Raji (cell line): Measurements from ENCODE around the gene C1GALT1C1L.

Source experiments
- POLR2A ChIP-seq: IDR thresholded peaks from 2 replicates; pipeline ENCODE4 v1.6.1; 2011; ENCODE audit warnings: low read depth, low read length, control low read depth; ENCODE audit not compliant: insufficient read depth

C1GALT1C1L gene

DNA sequence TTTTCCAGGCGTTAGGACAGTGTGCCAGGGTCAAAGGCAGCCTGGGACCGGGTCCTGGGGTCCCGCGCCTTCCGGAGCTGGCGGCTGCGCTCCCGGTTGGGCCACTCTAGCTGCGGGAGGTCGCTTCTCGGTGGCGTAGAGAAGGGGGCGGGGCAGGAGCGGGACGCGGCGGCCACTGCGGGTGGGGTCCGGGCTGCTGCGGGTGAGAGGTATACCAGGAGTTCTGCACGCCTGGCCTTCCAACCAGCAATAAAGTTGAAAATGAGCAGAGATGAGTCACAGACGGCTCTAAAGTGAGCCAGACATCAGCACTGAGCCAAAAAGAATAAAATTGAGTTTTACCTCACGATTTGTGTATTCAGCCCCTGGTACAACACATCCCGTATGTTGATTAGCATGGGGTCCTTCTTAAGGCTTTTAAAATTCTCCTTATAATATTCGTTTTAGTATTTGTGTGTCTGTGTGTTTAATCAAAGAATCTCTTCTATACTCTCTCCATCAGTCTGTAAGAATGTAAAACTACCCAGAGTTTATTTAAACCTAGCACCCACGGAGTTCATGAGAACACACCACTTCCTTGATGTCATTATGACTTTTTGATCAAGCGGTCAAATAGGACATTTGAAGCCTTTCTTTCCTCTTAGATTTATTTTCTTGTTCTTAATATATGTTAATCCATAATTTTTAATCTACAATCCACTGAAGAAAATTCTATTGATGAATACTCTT, at the start of gene C1GALT1C1L:
Gene C1GALT1C1L (minus strand): TSS at position 108 of the 729 bp plus-strand sequence. CDS start 107 bp downstream, at position 1.
- TF ChIP-seq POLR2A = no peak

DNA sequence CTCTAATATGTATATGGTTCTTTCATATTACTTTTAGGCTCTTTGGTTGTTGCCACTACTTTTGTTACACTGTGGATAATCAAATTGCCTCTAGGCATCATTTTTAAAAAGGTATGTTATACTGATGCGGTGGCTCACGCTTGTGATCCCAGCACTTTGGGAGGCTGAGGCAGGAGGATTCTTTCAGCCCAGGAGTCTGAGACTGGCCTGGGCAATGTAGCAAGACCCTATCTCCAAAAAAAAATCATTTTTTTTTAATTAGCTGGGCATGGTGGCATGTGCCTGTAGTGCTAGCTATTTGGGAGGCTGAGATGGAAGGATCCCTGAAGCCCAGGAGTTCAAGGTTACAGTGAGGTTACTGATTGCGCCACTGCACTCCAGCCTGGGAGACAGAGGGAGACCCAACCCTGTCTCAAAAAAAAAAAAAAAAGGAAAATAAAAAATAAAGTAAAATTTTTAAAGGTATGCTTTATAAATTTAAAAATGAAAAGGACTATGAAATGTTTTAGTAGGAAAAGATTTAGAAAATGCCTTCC, 49.5 kb upstream of the C1GALT1C1L start:
- TF ChIP-seq POLR2A = no peak

DNA sequence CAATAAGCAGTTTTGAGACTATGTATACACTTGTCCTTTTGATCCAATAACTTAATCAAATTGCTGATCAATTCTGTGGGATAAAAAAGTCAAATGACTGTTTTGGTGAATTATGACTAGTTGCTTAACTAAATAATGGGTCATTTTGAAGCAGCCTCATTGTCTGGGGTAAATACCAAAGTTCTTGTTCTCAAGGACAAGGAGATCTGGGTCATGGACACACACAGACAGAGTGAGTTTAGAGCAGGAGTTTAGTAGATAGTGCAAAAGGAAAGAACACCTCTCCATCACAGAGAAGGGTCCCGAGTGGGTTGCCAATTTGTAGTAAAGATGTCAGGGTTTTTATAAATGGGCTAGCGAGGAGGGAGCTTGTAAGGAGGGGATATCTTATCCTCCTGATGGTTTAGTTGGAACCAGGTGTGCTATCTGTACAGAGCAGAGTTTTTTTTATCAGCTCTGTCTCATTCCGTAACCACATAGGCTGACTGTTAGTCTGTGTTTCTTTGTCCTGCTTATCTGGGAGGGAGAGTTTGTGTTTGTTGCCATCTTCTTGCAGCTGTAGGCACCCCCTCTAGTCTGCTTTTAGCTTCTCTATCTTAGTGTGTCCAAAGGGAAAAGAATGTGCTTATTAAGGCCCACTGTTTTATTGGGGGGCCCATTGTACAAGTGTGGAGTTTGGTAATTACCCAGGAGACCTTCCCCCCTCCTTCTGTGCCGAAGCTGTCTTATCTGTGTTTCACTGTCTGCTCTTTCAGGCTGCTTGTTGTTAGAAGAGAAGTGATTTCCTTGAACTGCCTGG, 48.7 kb upstream of the C1GALT1C1L start:
- no peak for TF ChIP-seq POLR2A

DNA sequence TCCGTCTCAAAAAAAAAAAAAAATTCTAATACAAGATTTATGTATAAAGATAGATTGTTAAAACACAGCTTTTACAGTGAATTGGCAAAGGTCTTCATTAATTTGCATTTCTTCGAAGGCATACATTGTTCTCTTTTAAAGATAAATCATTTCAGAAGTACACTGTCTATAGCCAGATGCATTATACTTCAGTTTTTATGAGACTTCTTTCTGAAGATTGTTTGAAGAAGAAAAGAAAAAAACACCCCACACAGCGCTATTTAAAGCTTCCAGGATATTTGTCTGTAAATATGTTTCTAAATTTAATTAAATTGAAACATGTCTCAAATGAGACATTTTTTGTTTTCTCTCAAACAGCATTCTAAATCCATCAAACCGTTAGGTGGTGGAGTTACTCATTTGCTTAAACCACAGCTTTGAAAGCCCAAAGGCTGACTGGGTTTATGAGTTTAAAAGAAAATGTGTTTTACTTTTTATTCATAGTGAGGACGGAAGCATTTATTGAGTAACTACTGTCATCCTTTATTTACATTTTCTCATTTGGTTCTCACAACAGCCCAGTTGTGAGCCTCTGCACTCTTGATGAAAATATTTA, 42.4 kb upstream of the C1GALT1C1L start:
- no peak for TF ChIP-seq POLR2A

DNA sequence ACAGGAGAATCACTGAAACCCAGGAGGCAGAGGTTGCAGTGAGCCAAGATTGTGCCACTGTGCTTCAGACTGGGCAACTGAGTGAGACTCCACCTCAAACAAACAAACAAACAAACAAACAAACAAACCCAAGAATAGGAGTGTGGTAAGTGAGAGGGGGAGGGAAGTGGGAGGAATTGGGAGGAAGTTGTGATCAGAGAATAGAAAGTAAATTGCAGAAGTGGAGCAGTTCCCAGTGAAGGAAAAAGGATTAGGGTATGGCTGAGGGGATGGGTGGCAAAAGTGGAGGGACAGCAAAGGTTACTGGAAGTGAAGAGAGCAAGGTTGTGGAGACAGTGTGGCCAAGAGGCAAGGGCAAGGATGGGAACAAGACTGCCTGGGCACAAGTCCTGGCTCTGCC, 41.1 kb upstream of the C1GALT1C1L start:
- TF ChIP-seq POLR2A = no peak

DNA sequence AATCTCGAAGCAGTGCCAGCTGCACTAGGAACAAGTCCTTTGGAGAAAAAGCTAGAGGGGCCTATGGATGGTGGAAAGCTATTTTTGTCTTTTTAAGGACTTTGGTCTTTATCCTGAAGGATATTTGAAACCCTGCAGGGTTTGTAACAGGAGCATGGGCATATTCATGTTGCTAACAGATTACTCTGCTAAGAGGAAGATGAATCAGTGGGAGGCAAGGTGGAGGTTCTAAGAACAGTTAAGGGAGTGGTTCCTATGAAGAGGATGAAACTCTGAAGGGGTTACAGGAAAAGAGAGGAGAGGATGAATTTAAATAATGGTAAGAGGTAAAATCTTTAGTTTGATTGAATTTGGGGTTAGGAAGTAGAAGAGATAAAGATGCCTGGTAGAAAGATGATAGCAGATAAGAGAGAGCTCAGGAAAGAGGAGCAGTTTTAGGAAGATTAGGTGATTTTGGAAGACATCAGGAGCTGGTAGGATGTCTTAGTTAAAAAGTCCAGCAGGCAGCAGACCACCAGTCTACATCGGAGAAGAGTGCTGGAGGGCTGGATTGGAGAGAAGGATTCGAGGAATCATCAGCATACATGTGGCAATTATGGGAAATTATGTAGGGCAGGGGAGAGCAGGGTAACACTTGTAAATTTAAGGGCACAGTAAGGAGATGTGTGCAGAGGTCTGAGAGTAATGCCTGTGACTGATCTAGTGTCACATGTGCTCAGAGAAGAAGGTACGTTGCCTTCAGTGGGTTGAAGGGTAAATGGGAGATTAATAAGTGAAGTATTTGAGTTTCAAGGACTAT, 39.3 kb upstream of the C1GALT1C1L start:
- TF ChIP-seq POLR2A = no peak

DNA sequence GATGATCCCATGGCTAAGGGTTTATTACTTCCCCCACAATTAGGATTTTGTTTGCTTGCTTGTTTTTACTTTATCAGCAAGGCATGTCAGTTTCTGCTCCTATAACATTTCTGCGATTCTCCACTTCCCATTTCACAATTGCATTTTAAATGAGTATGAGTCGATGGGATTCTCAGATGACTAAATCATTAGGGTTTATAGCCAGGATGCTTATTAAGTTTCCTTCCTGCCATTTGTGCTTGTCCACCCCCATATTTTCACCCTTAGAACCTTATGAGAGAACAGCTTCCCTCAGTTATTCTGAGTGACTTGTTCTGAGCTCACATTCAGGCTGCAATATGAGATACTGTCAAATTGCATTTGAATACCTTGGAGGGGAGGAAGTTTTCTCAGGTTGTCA, 37.9 kb upstream of the C1GALT1C1L start:
- no peak for TF ChIP-seq POLR2A

DNA sequence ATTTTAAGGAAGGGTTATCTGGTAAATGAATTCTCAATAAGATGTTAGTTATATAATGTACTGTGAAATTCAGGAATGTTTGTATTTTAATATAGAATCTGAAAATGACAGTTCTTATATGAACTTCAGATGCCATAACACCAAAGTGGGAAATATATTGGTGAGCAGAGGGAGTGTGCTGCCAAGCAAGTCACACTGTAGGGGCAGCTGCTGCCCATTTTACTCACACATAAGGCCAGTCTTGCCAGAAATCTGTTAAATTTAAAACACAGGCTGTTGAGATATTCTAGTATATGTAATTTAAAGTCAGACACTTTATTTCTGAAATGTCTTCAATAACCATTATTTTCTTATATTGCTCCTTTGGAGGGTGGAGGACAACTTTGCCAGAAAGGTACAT, 34.6 kb upstream of the C1GALT1C1L start:
- no peak for TF ChIP-seq POLR2A

DNA sequence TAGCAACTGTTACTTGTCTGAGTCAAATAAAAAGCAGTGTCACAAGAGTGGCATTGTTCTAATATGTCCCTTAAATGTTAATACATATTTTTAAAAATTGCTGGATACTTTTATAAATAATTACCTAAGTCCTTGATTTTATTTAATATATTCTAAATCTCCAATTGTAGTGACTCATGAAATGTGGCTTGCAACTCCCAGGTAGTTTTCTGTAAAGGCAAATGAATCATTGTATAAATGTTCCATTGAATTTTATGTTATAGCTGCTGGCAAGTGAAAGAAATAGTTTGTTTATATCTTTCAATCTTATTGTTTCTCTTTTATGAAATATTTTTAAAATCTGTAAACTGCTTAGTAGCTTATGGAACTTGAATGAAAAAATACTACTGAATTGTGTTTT, 32.7 kb upstream of the C1GALT1C1L start:
- TF ChIP-seq POLR2A = no peak

DNA sequence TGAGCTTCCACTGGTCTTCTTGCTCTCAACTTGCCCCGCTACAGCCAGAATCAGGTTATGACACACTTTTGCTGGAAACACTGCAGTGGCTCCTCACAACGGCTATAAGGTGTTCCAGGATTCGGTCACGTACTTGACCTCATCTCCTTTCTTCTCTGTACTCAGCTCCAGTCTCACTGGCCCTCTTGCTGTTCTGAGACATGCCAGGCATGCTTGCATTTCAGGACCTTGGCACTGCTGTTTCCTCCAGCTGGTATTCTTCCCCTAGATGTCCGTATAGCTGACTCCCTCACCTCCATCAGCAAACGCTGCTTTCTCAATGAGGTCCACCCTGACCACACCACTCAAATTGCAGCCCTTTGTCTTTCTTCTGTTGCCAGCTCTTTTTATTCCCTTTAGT, 31.9 kb upstream of the C1GALT1C1L start:
- no peak for TF ChIP-seq POLR2A

DNA sequence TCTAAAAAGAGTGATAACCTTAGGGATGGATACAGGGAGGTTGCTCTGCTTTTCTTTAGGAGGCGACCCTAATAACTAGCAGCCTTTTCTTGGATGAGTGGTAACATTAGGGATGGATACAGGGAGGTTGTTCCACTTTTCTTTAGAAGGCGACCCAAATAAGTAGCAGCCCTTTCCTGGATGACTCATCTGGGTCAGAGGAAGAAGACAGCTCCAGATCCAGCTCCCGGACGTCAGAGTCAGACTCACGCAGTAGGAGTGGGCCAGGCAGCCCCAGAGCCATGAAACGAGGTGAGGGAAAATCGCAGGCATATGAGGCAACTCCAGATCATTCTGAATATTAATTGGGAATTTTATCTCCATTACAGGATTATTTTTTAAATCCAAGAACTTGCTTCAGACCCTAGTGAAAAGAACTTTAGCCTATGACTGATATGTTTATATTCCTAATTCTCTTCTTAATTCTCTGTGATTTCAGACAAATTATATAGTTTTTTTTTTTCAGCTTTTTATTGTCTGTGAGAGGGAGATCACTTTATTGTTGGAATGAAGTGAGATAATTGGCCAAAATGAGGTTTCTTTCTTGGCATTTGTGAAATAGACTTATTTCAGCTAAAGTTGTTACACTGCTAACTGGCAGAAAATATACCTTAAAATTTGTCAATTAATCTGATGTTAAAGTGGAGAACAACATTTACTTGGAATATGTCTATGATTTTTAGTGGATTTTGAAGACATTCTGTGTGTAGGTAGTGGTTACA, 31.2 kb upstream of the C1GALT1C1L start:
- TF ChIP-seq POLR2A = no peak

DNA sequence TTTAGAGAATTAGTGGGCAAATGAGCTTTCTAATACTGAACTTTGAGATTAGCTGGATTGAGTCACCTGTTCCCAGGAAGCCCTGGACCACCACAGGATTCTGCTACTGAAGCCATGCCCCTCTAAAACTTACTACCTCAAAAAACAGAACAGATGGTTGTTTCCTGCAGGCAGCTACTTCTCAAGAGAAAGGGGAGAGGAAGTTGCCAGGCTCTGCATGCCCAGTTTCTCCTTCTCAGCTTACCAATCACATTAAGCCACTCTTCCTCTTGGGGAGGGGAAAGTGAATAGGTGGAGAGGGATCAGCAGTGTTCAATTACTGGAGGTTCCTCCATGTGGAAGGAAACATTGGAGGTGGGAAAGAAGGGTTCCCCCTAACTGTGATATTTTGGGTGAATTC, 24.9 kb upstream of the C1GALT1C1L start:
- no peak for TF ChIP-seq POLR2A

DNA sequence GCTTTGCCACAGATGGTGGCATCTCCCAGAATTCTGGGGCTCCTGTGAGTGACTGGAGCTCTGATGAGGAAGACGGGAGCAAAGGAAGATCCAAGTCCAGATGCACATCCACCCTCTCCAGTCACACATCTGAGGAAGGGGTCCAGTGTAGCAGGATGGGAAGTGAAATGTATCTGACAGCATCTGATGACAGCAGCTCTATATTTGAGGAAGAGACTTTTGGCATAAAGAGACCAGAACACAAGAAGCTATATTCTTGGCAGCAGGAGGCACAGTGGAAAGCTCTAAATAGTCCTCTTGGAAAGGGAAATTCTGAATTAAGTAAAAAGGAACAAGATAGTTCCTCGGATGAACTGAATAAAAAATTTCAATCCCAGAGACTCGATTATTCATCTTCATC, 23.5 kb upstream of the C1GALT1C1L start:
- TF ChIP-seq POLR2A = no peak

DNA sequence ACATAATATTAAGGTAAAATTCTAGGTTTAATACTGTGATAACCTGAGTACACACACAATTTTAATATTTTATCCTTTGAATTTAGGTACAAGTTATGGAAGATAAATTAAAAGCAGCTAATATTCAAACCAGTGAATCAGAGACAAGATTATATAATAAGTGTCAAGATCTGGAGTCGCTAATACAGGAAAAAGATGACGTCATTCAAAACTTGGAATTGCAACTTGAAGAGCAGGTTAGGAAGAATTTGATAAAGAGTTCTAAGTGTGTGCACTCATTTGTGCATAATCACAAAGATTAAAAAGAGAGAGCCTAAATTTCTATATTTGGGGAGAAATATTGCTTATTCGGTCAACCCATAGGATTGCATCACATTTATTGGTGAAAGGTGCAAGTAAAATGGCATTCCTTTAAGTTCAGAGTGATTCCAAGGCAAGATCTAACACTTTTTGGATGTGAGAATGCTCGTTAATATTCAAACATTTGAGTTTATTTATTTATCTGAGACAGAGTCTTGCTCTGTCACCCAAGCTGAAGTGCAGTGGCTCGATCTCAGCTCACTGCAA, 16.3 kb upstream of the C1GALT1C1L start:
- no peak for TF ChIP-seq POLR2A
